HG03175 (cell line): ENCODE data around the gene SMIM21.

Experiments
- ATAC-seq: cut with Tn5 transposase; IDR thresholded peaks from one replicate; pipeline ENCODE4 v1.9.1; 2021; ENCODE audit warnings: mild to moderate bottlenecking, moderate library complexity; ENCODE audit not compliant: unreplicated experiment

Gene SMIM21

DNA sequence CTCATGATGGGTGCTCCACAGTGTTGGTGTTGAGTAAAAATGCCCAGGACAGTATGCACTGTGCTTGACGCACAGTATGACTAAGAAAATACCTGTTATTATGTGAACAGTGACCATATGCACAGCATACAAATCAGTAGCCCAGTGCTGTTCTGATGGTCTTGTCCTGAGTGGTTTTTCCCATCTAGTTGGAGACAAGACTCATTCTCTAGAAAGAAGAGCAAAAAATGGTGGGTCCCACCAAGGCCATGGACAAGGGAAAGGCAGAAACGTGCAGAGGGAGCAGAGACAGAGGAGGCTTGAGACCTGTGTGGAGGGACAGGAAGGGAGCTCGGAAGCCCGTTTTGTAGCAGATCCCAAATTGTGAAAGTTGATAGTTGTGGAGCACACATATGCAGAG lies 987 bp upstream of the SMIM21 start:
- no peak for ATAC-seq

DNA sequence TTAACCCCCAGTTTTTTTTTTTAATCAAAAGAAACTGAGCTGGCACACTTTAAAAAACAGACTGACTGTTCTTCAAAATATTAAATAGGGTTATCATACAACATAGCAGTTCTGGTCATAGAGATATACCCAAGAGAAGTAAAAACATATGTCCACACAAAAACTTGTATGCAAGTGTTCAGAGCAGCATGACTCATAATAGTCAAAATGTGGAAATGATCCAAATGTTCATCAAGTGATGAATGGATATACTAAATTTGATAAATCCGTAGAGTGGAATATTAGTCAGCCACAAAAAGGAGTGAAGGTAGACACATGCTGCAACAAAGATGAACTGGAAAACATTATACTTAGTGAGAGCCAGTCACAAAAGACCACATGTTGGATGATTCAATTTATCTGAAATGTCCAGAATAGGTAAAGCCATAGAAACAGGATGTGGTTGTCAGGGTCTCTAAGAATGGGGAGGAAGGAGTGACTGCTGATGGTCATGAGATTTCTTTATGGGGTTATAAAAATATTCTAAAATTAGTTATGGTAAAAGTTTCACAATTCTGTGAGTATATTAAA lies 5.1 kb downstream of the SMIM21 start:
- no peak for ATAC-seq

DNA sequence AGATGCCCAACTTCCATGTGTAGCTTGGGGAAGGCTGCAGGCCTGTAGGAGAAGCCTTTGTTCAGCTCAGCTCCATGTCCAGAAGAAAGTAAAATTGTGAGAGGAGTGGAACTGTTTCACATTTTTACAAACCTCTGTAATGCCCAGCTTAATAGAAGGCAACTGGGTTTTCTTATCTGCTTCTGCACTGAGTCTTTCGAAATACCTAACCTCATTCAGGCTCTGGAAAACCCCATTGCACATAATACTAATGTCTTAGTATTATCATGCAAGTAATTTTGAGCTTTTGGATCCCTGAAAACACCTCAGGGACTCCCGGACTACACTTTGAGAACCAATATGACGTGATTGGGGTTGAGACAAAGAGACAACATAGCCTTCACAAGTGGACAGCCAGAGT lies 5.8 kb downstream of the SMIM21 start:
- ATAC-seq = no peak

DNA sequence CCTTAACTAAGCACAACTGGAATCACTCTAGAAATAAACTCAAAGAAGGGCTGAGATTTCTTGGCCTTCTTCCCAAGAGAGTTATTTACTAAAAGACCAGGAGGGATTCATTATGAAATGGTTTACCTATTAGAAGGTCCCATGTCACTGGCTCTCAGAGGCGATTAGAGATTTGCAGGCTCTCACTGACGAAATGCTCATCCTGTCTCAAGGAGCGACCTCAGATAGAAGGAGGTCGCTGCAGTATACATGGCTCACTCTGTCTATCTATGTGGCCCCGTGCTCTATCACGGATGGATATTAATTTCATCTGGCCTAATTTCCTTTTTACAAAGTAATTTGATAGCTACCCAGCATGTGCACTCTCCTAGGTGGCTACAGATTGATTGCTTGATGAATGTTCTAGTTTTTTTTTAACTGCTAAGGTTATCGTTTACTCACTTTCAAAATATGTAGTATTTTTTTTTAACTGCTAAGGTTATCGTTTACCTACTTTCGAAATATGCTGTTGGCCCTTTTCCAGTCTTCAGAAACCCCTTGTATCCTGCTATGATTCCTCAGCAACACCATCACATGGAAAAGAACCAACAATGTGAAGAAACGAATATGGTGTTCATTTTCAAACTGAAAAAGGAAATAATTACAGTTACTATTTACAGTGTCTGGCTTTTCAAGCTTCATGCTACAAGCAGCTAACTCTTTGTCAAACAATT lies 9.1 kb downstream of the SMIM21 start:
- ATAC-seq = no peak

DNA sequence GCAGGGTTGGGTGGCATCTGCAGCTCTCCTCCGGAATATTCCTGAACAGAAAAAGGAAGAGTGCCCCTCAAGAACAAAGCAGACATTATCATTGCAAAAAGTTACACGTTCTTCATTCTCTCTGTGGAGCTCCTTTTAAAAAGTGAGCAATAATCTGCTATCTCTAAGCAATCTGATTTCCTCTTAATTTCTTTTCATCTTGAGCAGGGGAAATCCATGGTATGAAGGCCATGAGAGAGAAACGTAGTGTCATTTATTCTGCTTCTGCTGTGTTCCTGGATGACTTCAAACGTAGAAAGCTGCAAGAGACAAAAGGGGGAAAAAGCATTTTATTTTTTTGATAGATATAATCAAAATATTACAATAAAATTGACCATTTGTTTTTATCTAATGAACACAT lies 16.9 kb downstream of the SMIM21 start:
- ATAC-seq = no peak

DNA sequence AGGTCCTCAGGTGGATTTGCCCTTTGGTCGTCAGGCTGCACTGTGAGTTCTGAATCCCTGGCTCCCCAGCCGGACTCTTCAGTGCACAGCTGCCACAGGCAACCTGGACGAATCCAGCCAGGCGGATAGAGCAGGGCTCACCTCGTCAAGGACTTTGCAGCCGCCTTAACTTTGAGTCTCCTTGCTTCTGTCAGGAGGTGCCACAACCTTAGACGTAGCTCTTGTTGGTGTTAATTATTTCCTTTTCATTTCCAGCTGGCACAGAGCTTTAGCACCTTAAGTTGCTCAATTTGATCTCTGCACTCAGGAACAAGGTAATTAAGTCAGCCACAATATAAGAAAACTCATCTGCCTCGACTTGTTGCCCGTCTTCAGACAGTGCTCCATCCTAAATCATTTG lies 17.7 kb downstream of the SMIM21 start:
- no peak for ATAC-seq

DNA sequence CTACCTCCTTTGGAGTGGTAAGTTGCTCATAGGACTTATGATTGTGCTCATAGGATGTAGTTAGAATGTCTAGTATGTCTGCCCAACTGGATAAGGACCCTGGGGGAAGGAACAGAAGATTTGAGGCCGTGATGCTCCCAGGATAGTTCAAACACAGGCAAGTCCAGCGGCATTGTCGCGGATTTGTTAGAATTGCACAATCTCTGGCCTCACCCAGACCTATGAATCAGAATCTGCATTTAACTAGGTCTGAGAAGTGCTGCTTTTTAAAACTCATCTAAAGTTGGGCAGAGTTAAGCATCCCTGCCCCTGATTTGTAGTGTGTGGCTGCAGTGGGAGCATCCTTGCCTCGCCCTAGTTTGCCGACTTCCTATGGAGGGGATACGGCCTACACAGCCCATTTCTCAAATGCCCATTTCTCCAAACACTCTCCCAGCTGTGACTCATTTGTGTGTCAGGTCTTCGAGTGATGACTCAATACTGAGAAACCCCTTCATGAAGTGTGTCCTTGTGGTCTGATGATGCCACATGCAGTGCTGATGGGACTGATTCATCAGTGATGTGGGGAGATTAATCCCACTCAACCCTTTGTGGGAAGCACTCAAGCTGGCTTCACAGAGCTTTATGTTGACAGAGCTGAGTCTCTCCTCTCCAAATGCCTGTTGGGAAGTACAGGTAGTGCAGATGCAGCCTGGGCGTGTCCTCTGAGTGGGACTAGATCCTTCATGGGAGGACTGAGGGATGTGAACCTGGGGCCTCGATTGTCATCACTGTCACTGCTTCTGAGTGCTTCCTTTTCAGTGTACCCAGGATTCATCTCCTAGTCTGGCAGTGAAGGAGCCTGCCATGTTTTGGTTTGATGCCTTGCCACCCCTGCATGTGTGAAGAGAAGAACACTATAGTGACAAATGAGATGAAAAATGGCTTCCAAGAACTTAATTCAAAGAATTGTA lies 18.7 kb downstream of the SMIM21 start:
- ATAC-seq = no peak

DNA sequence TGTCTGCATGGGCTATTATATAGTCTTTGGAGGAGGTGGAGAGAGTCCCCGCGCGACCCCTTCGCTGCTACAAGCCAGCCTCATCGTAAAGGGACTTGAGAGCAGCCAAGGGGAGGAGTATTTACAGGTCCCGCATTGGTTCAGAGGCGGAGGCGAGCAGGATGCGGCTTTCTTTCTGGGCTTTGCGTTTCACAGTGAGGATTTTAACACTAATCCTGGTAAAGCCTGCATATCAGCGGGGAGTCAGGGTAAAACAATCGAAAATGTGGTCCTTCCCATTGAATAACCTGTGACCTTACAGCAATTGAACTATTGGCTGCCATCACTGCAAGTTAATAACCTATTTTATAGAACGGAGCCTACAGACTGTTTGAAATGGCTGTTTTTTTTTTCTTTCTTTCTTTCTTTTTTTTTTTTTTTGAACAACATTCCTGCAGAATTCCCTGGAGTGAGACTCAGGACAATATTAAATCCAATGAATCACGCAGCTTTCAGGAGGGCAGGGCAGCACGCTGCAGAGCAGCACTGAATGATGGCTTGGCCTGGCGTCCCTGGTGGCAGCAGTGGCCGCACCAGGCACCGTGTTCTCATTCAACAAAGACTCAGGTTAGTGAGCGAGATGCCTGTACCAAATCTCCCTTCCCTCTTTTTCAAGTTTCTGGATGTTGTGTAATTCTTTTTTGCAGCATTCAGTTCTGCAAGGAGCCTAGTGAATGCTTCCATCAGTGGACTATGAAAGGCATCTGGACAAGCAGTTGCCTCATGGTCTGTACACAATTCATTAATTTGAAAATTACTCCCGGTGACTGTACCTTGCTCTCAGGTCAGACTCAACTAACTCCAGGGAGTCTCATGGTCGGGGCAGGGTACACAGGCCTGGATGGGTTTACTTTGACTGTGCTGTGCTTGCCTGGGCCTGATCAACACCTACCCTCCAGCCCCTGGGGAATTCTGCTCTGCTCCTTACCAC lies 19.8 kb downstream of the SMIM21 start:
- no peak for ATAC-seq

DNA sequence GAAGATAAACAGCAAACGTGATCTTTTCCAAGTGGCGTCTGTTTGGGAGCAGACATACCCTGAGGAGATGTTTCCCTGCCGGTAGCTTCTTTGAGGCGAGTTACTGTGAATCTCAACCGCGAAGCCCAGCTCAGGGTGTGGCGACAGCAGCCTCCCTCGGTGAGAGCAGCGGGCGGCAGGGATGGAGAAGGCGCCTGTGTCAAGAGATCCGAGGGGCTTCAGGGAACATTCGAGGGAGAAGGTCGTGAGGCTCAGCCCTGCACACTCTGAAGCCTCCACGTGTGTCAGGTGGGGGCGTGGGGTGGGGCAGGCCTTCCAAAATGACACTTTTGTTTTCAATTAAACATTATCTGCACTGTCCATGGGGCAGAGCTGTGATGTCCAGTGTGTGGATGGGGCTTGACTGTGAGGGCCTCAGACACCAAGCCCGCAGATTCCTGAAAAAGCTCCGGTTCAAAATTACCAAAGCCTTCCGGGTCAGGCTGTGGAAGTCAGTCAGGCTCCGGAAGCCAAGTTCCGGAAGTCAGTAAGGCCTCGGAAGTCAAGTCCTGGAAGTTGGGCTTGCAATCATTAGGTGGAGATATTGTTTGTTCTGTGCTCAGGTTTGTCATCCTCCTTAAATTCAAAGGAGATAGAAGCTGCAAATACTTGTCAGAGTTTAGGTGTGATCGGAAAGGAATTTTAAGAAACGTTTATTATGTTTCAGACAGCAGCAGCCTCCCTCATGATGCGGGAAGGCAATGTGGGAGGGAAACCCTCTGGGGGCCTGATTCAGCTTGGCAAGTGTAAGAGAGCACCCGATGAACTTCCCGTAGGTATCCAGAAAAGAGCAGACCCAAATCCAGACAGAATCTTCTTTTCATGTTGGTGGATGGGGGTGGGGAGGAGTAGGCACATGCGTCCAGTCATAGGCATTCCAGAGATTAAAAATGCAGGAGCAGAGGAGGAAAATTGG lies 20.7 kb downstream of the SMIM21 start:
- ATAC-seq = no peak

DNA sequence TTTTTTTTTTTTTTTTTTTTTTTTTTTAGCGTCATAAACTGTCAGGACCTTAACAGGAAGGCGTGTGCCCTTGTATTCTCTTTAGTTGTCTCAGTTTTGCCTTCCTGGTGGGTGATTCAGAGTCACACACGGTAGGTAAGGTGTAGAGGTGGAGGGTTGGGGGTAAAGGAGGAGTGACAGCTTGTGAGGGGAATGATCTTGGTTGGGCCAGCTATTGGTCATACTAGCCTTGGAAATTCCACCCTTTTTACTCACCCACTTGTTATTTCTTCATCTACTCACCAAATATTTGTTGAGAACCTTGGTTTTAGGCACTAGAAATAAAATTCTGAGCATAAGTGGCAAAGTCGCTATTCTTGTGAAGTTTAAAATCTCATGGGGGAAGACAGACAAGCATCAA lies 22.2 kb downstream of the SMIM21 start:
- no peak for ATAC-seq

DNA sequence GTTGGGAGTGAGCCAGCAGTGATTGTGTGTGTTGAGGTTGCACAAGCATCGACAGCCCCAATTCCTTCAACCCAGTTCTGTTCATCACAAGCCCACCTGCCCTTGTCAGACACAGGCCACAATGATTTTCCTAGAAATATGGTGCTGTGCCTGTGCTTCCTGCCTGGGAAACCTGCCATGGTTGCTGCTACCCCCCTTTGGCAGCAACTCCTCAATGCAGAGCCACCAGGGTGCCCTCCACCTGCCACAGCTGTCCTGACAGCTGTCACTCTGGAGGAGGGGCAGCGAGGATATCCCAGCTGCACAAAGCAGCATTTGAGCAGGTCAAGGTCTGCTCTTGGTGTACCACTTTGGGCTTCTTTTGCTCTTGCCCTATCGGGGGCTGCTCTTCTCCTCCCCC lies 27.1 kb downstream of the SMIM21 start:
- no peak for ATAC-seq

DNA sequence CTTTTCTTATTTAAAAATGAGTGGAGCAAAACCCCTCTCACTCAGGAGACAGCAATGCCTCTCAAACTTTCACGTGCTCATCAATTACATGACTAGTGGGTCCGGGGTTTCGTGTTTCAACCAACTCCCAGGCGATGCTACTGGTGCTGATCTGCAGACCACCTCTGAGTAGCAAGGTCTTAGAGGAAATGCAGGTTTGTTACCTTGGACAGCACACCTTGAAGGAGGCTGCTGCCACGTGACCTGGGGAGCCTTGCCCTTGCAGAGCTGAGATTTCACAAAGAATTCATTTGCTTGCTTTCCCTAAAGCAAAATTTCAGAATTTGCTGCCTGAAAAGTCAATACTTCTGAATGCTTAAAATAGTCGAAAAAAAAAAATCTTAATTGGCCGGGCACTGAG lies 32.4 kb downstream of the SMIM21 start:
- no peak for ATAC-seq

DNA sequence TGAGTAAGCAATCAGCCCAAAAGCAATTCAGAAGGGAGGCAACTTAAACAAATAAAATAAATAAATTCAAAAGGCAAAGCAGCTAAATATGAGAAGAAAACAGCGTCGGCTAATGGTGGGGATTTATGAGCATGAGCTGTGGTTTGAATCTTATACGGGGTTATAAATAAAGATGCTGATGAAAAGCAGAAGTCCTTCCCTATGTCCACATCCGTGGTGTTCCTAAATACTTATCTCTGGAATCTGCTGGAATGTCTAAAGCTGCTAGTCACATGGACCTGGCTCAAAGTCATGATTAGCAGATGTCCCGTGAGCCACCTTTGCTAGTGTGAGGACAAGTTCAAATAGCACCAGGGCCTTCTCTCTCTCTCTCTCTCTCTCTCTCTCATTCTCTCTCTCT lies 33.8 kb downstream of the SMIM21 start:
- ATAC-seq = no peak

DNA sequence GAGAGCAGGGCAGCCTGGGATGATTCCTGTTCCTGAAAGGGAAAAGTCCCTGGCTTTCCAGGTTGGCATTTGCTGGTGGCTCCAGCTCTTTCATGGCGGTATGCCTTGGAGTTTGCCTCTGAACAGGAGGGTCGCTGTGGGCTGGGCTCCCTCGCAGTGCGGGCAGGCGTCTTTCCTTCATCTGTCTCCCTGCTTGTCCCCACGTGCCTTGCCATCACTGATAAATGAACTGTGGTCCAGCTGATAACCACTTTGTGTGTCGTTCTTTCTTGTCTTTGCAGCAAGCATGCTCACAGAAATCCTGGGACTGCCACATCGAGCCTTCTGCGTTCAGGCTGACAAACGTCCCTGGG lies 35.3 kb downstream of the SMIM21 start:
- no peak for ATAC-seq

DNA sequence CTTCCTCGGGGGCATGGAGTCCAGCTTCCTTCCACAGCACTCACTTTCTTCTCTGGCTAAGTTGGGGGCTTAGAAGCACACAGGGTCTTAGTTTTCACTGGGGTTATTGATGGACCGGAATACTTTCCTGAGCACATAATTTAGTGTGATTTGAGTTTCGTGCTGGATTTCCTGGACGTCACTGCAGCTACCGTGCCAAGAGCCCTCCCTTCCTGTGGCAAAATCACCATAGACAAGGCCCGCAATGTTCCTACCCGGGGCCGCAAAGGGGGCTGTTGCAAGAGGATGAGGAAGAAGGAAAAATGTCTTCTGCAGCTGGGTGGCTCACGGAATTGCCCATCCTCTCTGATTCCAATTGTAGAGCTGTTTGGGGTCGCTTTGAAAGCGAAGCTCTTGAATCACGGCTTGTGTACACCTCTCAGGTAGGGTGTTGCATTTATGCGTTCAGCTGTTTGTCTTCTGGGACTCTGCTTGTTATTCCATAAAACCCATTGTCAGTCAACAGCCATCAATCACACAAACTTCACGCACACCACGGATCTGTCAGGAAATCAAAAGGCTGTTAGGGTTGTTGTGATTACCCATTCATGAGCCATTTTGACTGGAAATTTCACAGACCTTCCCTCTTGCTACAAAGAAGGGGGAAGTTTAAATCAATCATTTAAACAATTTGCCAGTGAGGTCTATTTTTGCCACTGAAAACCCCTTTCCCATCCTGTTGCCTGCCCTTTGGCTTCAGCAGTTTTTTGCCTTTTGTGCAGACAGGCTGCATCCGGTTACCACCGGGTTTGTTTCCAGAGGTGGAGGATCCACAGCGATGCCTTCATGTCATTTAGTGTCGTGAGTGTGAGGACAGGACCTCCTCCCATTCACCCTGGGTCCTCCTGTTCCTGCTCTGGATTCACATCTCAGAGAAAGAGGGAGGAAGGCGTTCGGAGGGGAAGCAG lies 36.0 kb downstream of the SMIM21 start:
- ATAC-seq = no peak

DNA sequence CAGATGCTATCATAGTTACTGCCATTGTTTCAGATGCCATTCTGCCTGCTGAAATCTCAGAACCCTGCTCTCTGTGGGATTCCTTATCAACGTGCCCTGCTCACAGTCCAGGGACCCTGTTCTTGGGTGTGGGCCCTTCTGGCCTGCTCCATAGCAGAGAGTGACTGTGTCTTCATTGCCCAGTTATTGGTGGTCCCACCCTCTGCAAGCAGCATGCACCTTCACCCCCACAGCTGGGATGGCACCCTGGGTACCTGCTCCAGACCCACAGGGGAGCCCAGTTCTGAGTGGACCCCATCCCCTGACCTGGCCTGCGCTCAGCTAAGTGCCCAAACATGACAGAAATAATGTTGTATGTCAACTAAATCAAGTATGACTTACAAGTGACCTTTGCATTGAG lies 36.6 kb downstream of the SMIM21 start:
- no peak for ATAC-seq

DNA sequence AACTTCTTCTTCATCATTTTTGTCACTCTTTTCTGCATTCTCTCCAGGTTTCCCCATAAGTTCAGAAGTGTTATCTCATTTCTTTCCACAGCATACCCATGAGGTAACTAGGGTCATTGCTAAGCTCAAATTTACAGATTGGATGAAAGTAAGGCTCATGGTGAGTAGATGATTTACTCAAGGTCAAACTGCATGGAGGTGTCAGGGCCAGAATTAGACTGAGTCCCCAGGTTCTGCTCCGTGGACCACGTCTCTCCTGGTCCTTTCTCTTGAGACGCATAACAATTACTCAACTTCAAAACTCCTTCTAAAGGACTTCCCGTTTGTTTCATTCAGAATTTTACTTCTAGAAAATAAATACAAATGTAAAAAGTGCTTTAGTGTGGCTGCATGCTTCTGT lies 43.4 kb downstream of the SMIM21 start:
- peak; percentile 85 for ATAC-seq
